GM19025 (cell line): ENCODE measurements around the gene CTSO.
"Not testable (repeated sequence)": the region's sequence is repeated elsewhere in the genome, so short reads cannot be mapped to it uniquely, and the experiment has no call there.

ENCODE experiments used
- ATAC-seq: cut with Tn5 transposase; IDR thresholded peaks from one replicate; pipeline ENCODE4 v1.9.1; 2021; ENCODE audit warnings: mild to moderate bottlenecking, low read depth, moderate library complexity; ENCODE audit not compliant: unreplicated experiment

Gene CTSO

DNA sequence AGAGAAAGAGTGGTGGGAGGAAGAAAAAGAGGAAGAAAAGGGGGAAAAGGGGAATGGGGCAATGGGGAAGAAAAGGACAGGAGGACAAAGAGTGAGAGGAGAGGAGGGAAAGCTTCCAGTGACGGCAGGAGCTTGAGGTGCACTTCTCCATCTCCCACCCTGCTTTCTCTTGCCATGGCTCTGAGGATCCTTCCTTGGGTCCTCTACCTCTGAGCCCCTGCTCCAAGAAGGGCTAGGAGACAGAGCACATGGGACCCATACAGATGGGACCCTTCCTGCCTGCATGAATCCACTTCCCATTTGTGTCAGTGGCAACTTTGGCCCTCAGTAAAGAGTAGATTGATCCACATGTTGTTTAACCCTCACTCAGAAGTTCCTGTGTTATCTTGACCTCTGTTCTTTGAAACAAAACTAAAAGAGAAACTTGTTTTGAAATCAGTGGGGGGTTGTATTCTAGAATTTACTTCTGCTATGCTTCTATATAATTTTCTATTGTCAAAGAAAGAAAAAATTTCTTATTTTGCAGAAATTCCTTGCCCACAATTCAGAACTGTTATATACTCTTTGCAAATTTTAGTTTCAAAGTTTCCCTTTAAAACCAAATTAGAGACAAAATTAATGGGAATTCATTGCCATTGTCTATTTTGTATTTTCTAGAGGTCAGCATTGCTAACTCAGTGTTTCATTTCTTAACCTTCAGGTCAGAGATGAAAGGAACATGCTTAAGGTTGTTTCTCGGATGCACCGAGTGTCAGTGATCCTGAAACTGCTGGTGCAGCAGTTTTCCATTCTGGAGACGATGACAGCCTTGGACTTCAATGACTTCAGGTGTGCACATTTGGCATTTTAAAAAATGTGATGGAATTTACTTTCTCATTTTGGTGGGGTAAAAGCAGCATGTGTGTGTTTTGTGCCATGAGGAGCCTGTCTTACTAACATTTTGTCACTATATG lies 45.2 kb downstream of the CTSO start:
- ATAC-seq = peak; percentile 71

DNA sequence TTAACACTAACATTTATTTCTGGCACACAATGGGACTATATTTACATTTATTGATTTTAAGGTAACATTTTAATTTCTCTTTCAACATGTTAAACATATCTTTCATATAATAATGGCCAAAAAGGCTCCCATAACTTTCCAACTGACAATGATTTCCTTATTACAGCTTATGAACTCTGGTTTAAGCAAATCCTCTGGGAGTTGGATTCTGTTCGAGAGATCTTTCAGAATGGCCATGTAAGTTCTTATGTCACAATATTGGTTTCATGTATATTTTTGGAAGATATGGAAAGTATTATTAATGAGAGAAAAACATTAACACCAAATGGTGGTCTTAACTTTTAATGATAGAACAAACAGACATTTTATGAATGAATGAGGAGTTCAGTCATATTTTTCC lies 46.1 kb downstream of the CTSO start:
- ATAC-seq = no peak

DNA sequence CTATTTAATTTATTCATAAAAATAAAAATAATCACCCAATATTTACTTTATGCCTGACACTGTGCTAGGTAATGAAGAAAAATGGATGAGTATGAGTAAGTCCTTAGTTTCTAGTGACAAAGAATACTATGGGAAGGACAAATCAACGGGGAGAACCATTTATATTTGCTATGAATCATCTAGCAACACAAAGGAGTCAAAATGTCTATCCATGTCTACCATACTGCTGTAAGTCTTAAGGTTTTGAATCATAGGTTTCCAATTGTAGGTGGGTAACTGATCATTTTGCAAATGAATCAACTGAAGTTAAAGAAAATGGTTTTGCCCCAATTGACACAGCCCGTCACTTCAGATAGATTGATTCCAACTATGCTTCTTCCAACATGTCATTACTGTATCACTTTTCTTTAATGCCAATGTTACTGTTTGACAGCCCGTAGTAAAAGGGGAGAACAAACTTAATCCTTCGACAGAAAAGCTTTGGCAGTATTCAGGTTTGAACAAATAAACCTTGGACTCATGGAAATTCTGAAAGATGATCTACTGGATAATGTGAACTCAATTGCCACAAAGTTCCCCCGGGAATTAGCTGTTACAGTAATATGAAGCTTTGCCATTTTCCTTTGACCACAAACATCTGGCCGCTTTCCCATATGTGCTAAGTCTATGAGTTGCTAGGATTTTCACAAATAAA lies 47.0 kb downstream of the CTSO start:
- ATAC-seq = no peak

DNA sequence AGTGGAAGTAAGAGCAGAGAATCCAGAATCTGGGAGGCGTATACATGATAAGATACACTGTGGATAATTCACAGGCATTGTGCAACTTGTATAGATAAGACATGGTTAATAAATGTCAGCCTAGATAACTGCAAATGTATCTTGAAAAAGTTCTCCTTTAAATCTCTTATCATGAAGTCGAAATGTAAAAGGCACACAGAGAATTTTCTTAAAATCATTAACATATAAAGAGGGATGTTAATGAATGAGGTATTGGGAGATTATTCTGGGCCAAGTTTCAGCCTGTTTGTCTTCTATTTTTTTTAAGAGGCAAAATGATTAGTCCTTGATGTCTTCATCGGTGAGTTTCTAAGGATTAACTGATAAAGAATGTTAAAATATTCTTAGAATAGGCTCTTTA lies 49.3 kb downstream of the CTSO start:
- ATAC-seq = no peak

DNA sequence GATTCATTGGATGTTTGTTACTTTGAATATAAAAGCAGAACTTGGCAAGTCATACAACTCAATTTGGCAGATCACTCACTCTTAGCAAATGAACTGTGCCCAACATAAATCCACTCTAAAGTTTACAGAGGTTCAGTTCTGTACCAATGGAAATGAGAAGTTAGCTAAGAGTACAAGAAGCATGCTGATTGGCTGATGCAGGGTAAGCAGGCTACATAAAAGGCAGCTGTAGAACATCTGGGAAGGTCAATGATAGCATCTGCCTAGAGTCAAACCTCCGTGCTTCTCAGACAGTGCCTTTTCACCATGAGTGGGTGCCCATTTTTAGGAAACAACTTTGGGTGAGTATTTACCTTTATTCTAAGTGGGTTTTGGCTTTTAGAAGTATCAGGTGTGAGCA lies 50.2 kb downstream of the CTSO start, which contains the start of gene TDO2:
TSS of gene TDO2 (plus strand) at position 244 of the 400 bp plus-strand sequence. CDS start at position 307, 63 bp downstream.
- no peak for ATAC-seq

DNA sequence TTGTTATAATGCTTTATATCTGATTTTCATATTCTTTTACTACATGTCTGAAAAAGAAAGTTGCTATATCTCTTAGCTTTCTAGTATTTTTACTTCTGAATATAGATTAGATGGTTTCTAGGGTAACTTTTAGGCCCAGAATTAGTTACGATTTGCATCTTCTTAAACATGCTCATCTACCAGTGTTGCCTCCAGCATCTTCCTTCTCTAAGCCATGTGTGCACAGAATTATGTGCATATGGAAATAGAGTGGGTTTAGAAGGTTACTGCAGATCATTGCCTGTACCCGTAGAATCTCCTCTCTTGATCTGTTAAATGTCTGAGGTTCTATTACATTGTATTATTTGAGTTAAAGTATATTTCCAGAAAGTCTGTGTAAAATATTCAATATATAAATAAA lies 52.7 kb downstream of the CTSO start:
- ATAC-seq = no peak

DNA sequence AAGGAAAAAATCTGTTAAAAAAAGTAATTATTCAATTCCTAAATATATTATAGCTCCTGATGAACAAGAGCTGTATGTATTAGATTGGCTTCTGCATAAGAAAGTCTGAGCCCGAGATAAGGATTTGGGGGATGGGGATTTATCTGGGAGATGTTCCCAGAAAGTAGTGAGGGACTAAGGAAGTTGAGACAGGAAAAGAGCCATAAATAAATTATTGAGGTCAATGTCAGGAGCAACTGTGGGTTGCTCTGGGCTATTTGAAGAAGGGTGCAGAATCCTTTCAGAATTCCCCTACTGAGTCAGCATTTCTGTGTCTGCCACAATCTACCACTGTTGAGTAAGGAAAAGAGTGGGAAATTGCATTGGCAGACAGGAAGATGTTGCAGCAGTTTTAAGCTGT lies 53.3 kb downstream of the CTSO start:
- ATAC-seq = no peak

DNA sequence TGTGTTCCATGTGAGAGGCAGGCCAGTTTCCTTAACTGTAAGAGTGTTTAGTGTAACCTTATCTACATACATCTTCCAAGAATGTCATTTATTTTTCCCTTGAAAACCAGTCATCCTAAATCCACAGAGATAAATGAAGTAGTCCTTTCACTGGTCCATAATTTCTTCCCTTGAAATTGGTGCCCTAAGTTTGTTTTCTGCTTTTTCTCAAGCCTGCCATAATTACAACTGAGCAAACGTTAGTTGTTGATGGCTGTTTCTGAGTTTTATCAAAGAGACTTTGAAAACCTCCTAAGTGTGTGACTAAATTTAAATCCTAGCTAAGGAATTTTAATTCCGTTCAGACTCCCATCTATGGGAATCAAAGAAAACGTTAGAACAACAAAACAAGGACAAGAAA lies 53.8 kb downstream of the CTSO start:
- no peak for ATAC-seq

DNA sequence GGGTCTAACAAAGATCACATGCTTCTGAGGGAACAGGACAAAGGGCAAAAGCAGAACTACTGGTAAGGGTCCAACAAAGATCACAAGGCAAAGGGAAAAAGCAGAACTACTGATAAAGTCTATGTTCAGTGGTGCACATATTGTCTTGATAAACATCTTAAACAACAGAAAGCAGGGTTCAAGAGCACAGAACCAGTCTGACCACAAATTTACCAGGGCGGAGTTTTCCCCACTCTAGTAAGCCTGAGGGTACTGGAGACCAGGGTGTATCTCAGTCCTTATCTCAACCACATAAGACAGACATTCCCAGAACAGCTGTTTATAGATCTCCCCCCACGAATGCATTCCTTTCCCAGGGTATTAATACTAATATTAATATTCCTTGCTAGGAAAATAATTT lies 55.3 kb downstream of the CTSO start:
- ATAC-seq = not testable (repeated sequence)

DNA sequence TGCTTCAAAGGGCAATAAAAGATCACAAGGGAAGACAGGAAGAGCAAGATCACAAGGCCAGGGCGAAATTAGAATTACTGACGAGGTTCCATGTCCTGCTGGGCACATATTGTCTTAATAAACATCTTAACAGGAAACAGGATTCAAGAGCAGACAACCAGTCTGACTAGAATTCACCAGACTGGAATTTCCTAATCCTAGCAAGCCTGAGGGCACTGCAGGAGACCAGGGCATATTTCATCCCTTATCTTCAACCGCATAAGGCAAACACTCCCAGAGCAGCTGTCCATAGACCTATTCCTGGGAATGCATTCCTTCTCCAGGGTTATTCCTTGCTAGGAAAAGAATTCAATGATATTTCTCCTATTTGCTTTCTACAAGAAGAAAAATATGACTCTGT lies 62.6 kb downstream of the CTSO start:
- no peak for ATAC-seq

DNA sequence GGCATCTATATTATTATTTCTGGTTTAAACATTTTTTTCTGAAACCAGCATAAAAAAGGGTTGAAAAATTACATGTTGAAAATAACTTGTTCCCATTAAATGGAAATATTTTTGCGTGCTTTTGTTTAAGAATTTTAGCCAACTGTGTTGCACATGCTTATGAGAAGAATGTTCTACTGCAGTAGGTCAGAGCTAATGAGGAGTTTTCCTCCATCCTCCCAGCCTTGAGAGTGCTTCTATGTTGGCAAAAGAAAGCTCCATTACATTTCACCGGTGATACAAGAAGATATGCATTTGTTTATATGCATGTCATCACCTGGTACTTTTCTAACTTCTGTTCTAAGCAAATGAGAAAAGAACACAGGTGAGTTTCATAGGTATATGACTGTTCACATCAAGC lies 63.7 kb downstream of the CTSO start:
- ATAC-seq = no peak

DNA sequence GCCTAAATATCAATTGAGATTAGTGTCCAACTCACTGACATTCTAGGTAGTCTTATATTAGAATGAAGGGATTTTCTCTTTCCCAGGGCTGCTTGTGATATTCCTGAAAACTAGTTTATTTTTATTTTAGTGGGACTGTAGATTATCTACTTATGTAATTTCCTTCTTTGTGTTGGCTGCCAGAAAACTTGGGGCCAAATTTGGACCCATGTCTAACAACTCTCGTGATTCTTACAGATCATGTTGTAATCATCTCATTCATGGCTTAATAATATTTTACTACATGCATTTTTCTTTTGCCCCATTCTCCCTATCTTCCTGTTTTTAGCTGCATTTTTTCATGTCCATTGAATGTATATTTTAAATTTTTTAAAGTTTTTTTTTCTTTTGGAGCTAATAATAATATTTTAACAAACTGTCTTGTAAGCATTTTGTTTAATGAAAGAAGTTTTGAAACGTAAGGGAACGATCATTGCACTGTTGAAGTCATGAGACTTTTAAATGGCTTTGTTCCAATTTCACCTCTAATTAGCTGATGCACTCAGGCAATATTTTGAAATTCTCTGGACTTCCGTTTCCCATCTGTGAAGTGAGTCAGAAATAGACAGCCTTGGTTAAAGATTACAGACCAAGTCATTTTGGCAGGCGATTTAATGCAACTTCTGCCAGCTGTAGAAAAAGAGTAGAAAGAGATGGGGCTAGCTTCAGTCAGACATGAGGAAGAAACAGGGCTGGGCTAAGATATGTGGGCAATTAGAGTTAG lies 64.5 kb downstream of the CTSO start:
- ATAC-seq = peak; percentile 93

DNA sequence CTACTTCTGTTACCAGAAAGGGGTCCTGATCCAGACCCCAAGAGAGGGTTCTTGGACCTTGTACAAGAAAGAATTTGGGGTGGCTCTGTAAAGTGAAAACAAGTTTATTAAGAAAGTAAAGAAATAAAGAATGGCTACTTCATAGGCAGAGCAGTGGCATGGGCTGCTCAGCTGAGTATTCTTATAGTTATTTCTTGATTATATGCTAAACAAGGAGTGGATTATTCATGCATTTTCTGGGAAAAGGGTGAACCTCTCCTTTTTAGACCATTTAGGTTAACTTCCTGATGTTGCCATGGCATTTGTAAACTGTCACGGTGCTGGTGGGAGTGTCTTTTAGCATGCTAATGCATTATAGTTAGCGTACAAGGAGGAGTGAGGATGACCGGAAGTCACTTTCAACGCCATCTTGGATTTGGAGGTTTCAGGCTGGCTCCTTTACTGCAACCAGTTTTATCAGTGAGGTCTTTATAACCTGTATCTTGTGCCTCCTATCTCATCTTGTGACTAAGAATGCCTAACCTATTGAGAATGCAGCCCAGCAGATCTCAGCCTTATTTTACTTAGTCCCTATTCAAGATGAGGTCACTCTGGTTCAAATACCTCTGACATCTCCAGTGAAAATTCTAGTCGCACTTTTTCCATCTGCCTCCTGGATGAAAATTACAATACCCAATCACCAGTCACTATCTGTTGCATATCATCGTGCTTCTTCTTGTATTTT lies 65.7 kb downstream of the CTSO start:
- no peak for ATAC-seq

DNA sequence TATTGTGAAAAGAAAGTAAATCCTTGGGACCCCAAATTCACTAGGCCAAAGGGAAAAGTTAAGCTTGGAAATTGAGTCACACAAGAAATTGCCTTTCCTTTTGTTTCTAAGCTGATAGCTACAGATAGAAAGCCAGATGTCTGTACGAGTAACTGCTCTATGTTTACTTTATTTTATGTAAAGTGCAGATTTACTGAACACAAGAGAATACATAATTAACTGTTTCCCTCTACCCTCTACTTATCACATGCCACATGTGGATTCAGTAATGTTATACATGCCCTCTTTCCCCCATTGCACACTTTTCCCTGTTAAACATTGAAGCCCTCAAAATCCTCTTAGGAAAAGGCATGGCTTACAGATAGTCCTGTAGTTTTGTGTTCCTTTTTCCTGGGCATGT lies 66.6 kb downstream of the CTSO start:
- no peak for ATAC-seq

DNA sequence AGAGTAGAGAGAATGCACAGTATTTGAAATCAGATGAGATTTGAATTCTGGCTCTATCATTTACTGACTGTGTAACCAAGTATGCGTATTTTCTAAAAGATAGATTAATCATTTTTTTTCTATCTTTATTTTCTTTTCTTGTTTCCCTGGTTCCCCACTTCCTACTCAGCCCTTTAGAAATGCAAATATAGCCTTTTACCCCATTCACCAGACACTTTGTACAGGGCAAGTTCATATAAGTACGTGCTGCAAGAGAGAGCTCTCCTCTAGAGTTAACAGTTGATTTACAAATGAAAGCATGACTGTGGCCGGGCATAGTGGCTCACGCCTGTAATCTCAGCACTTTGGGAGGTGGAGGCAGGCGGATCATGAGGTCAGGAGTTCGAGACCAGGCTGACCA lies 68.0 kb downstream of the CTSO start:
- no peak for ATAC-seq

DNA sequence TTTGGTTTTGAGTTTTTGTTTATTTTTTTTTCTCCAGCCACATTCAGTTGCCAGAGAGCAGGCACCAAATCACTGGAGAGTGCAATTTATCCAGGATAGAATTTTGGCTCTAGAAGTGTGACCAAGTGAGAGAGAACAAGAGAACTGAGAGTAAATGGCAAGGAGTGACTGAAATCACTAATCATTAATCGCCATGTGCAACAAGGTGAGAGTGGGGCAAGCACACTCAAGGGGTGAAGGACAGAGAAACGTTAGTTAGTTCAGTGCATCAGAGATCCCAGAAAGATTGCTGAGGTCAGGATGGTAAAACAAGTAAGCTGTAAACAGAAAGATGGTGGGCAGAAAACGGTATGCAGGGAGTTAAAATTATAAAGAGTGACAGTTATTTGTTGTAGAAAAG lies 69.8 kb downstream of the CTSO start:
- ATAC-seq = no peak

DNA sequence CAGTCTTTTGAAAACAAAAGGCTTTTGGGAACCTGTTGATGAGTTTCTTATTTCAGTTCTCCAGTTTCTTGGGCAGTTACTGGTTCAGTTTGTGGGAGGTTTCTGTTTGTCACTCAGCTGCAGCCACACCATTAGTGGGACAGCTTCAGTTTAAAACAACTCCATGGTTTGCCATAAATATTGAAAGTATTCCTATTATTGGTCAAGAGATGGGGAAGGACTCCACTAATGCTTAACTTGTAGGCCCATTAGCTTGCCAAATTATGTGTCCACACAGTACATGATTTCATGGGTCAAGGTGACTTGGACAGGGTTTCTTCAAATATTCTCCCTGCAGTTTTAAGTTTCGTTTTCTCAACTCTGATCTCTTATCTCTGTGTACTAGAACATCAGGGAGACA lies 72.1 kb downstream of the CTSO start:
- ATAC-seq = peak; percentile 57

DNA sequence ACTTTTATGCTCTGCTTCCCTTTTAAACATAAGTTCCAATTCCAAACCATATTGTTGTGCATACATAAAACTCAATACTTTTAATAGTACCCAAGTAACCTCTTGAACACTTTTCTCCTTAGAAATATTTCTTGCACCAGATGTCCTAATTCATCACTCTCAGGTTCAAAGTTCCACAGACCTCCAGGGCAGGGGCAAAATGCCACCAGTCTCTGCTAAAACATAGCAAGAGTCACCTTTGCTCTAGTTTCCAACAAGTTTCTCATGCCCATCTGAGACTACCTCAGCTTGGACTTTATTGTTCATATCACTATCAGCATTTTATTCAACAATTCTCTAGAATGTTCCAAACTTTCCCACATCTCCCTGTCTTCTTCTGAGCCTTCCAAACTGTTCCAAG lies 73.9 kb downstream of the CTSO start:
- no peak for ATAC-seq

DNA sequence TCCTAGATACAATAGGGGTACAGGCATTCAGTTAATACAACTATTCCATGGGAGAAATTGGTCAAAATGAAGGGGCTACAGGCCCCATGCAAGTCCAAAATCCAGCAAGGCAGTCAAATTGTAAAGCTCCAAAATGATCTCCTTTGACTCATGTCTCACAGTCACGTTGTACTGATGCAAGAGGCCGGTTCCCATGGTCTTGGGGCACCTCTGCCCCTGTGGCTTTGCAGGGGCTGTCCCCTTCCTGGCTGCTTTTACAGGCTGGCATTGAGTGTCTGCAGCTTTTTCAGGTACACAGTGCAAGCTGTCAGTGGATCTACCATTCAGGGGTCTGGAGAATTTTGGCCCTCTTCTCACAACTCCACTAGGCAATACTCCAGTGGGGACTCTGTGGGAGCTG lies 75.1 kb downstream of the CTSO start:
- peak; percentile 42 for ATAC-seq

DNA sequence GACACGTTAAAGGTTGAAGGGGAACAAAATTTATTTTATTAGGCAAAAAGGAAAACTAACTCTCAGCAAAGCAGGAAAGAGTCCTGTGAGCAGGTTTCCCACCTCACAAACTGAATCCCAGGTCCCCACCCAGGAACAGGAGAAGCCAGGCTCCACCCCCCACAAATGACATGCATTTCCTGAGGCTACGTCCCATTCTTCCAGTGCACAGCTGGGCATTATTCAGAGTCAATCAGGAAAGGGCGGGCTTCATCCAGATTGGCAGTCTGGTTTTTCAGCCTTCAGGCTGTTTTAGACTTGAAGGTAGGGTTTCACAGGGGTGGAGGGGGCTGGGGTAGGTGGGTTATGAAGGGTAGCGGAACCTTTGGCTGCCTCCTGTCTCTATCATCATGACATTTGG lies 75.7 kb downstream of the CTSO start:
- no peak for ATAC-seq
